IMR-90 (cell line): ENCODE measurements around the gene CCDC120. TPM values are rescaled to one million over a fixed set of nuclear protein-coding genes. Genes with fewer than 3 reads are reported as not detected.

Experiments
- BHLHE40 ChIP-seq: fragments of 150-350 bp; IDR thresholded peaks from 2 replicates; pipeline ENCODE4 v1.6.1; 2016; ENCODE audit warnings: mild to moderate bottlenecking, low read depth, low read length
- CTCF ChIP-seq: conservative IDR thresholded peaks from 2 replicates; pipeline ENCODE4 v1.5.1; 2012; ENCODE audit warnings: mild to moderate bottlenecking, low read depth, low read length, improper control_type of control experiment
- RAD21 ChIP-seq: IDR thresholded peaks from 2 replicates; pipeline ENCODE4 v1.6.1; 2012; ENCODE audit warnings: low read length, improper control_type of control experiment
- SMC3 ChIP-seq: fragments of 150-350 bp; IDR thresholded peaks from 2 replicates; pipeline ENCODE4 v1.6.1; 2016; ENCODE audit warnings: low read depth, mild to moderate bottlenecking, antibody characterized with exemption, low read length, moderate library complexity
- polyA plus RNA-seq, 3 experiments: library from polyadenylated mRNA; depleted of rRNA; stranded (reverse); fragments of >200 nt; gene quantifications; 2 replicates each; pipeline ENCODE4 v1.2.3, GENCODE V29; 2012; ENCODE audit warnings: low replicate concordance in 1 of 3
- total RNA-seq: library from RNA; depleted of rRNA; stranded (reverse); fragments of >200 nt; gene quantifications from 2 replicates; pipeline ENCODE4 v1.2.3, GENCODE V29; 2012

The CCDC120 gene
- total and polyA plus RNA-seq, 2 of the 4 experiments (the other 2 are of a cell fraction) = 0.18 to 2.0 TPM

- TF ChIP-seq CTCF (no peak), SMC3 (no peak), BHLHE40 (no peak), RAD21 (no peak)
Observed at GRCh38 chrX:49043987-49044281, 14.9 kb upstream of the CCDC120 start (continued).
